Amniotic stem cell (primary cell): Measurements from ENCODE around the gene COL4A6.

Experiments
- DNase-seq: peaks from one replicate; lab custom pipeline; 2025; lab: John Stamatoyannopoulos, UW

The COL4A6 gene

GRCh38 chrX:108270739-108271396, 167.4 kb downstream of the COL4A6 start:
- no peak for DNase-seq

GRCh38 chrX:108270280-108270679, 167.9 kb downstream of the COL4A6 start:
- no peak for DNase-seq

- no peak for DNase-seq
Measured at GRCh38 chrX:108268434-108269080, 169.7 kb downstream of the COL4A6 start.

- DNase-seq = no peak
Measured at GRCh38 chrX:108267557-108267956, 170.7 kb downstream of the COL4A6 start.

- DNase-seq = no peak
Measured at GRCh38 chrX:108264376-108264775, 173.8 kb downstream of the COL4A6 start.

GRCh38 chrX:108261549-108262203, 176.5 kb downstream of the COL4A6 start:
- no peak for DNase-seq

- DNase-seq = no peak
Measured at GRCh38 chrX:108257556-108257955, 180.7 kb downstream of the COL4A6 start.

GRCh38 chrX:108254636-108255035, 183.6 kb downstream of the COL4A6 start:
- no peak for DNase-seq

- no peak for DNase-seq
Measured at GRCh38 chrX:108250654-108251579, 187.3 kb downstream of the COL4A6 start.

- DNase-seq = no peak
Measured at GRCh38 chrX:108246304-108246954, 191.8 kb downstream of the COL4A6 start.

GRCh38 chrX:108245462-108245861, 192.8 kb downstream of the COL4A6 start:
- DNase-seq = no peak

GRCh38 chrX:108235986-108236385, 202.2 kb downstream of the COL4A6 start:
- no peak for DNase-seq

- DNase-seq = no peak
Measured at GRCh38 chrX:108230574-108230973, 207.6 kb downstream of the COL4A6 start.

- DNase-seq = no peak
Measured at GRCh38 chrX:108224727-108225621, 213.2 kb downstream of the COL4A6 start.

GRCh38 chrX:108224218-108224617, 214.0 kb downstream of the COL4A6 start:
- no peak for DNase-seq

GRCh38 chrX:108223585-108223984, 214.6 kb downstream of the COL4A6 start:
- no peak for DNase-seq

GRCh38 chrX:108221301-108221864, 216.8 kb downstream of the COL4A6 start:
- DNase-seq = no peak

GRCh38 chrX:108219949-108220601, 218.1 kb downstream of the COL4A6 start:
- DNase-seq = no peak

- DNase-seq = no peak
Measured at GRCh38 chrX:108217876-108218275, 220.3 kb downstream of the COL4A6 start.
